HEK293 (cell line): ENCODE data around the gene NR1H2.

ENCODE experiments used
- BCL11A ChIP-seq: fragments of 450-650 bp; formaldehyde crosslinking; IDR thresholded peaks from 2 replicates; pipeline ENCODE4 v1.5.1; 2016; ENCODE audit warnings: low read depth, missing biosample characterization, missing genetic modification characterization
- KLF10 ChIP-seq: fragments of 450-650 bp; IDR thresholded peaks from 2 replicates; pipeline ENCODE4 v1.5.1; 2018; ENCODE audit warnings: missing biosample characterization, mild to moderate bottlenecking, missing genetic modification characterization
- OSR2 ChIP-seq: fragments of 450-650 bp; formaldehyde crosslinking; IDR thresholded peaks from 2 replicates; pipeline ENCODE4 v1.5.1; 2016; ENCODE audit warnings: missing biosample characterization, missing genetic modification characterization
- RBAK ChIP-seq: fragments of 450-650 bp; formaldehyde crosslinking; IDR thresholded peaks from 2 replicates; pipeline ENCODE4 v1.5.1; 2016; ENCODE audit warnings: missing biosample characterization, missing genetic modification characterization
- SCRT2 ChIP-seq: fragments of 450-650 bp; formaldehyde crosslinking; IDR thresholded peaks from 2 replicates; pipeline ENCODE4 v1.5.1; 2016; ENCODE audit warnings: missing biosample characterization, missing genetic modification characterization
- ZFP41 ChIP-seq: fragments of 450-650 bp; formaldehyde crosslinking; IDR thresholded peaks from 2 replicates; pipeline ENCODE4 v1.5.1; 2016; ENCODE audit warnings: missing biosample characterization, missing genetic modification characterization, borderline replicate concordance
- ZIC2 ChIP-seq: fragments of 450-650 bp; formaldehyde crosslinking; IDR thresholded peaks from 2 replicates; pipeline ENCODE4 v1.5.1; 2016; ENCODE audit warnings: missing biosample characterization, missing genetic modification characterization
- ZNF155 ChIP-seq: fragments of 450-650 bp; formaldehyde crosslinking; IDR thresholded peaks from 2 replicates; pipeline ENCODE4 v1.5.1; 2016; ENCODE audit warnings: missing biosample characterization, missing genetic modification characterization
- ZNF16 ChIP-seq: fragments of 450-650 bp; formaldehyde crosslinking; IDR thresholded peaks from 2 replicates; pipeline ENCODE4 v1.5.1; 2016; ENCODE audit warnings: low read depth, missing biosample characterization, missing genetic modification characterization
- ZNF175 ChIP-seq: fragments of 450-650 bp; formaldehyde crosslinking; IDR thresholded peaks from 2 replicates; pipeline ENCODE4 v1.5.1; 2016; ENCODE audit warnings: missing biosample characterization, missing genetic modification characterization
- ZNF391 ChIP-seq: fragments of 450-650 bp; formaldehyde crosslinking; IDR thresholded peaks from 2 replicates; pipeline ENCODE4 v1.5.1; 2016; ENCODE audit warnings: low read depth, missing biosample characterization, missing genetic modification characterization, borderline replicate concordance
- ZNF585B ChIP-seq: fragments of 450-650 bp; formaldehyde crosslinking; IDR thresholded peaks from 2 replicates; pipeline ENCODE4 v1.5.1; 2016; ENCODE audit warnings: missing biosample characterization, missing genetic modification characterization
- ZSCAN30 ChIP-seq: fragments of 450-650 bp; IDR thresholded peaks from 2 replicates; pipeline ENCODE4 v1.5.1; 2018; ENCODE audit warnings: missing biosample characterization, mild to moderate bottlenecking, missing genetic modification characterization, moderate library complexity
- TF ChIP-seq, protein P1 (sequence below): fragments of 450-650 bp; formaldehyde crosslinking; IDR thresholded peaks from 2 replicates; pipeline ENCODE4 v1.5.1; 2016; ENCODE audit warnings: missing biosample characterization, missing genetic modification characterization
- TF ChIP-seq, protein P2 (sequence below): fragments of 450-650 bp; formaldehyde crosslinking; IDR thresholded peaks from 2 replicates; pipeline ENCODE4 v1.5.1; 2017; ENCODE audit warnings: missing biosample characterization, mild to moderate bottlenecking, missing genetic modification characterization, moderate library complexity
- TF ChIP-seq, protein P3 (sequence below): fragments of 450-650 bp; formaldehyde crosslinking; IDR thresholded peaks from 2 replicates; pipeline ENCODE4 v1.5.1; 2016; ENCODE audit warnings: missing biosample characterization, missing genetic modification characterization
- TF ChIP-seq, protein P4 (sequence below): IDR thresholded peaks from 2 replicates; pipeline ENCODE4 v1.6.1; 2011; ENCODE audit warnings: mild to moderate bottlenecking, low read depth, low read length, borderline replicate concordance
- TF ChIP-seq, protein P5 (sequence below): fragments of 450-650 bp; formaldehyde crosslinking; IDR thresholded peaks from 2 replicates; pipeline ENCODE4 v1.5.1; 2016; ENCODE audit warnings: missing biosample characterization, missing genetic modification characterization
- TF ChIP-seq, protein P6 (sequence below): fragments of 450-650 bp; formaldehyde crosslinking; IDR thresholded peaks from 2 replicates; pipeline ENCODE4 v1.5.1; 2017; ENCODE audit warnings: missing biosample characterization, missing genetic modification characterization

Gene NR1H2

DNA sequence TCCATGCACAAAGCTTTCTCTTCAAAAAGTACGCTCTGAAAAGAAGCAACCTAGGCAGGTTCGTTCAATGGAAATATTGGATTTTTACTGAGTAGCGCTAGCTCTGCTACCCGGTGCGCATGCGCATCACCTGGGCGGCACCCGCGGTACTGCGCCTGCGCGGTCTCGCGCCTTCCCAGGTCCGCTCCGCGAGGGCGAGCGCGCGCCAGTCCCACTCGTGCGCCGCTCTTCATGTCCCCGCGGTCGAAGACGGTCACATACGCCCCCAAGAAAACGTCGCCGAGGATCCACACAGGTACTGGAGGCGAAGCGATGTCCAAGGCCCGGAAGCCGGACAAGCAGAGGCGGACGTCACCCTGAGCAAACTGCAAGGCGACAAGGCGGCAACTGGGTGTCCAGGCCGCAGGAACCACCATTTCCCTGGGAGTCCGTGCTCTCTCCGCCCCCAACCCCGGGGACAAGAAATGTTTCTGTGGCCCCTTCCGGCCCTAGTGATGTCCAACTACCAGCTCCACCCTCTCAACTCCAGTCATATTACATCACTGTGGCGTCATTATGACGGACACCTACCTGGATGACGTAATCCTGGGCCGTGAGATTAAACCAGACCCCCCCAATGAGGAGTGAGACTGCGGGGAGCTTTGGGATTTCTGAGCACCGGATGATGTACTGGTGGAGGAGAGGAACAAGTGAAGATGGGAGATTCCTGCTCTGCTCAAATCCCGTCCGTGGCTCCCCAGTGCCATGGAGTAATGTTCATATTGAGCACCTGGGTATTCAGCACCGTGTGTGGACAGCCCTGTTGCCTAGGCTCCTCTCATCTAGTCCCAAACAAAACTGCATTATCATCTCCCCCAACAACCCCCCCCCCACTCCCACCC is 42.3 kb upstream of the NR1H2 start (continued):
- TF ChIP-seq, protein P1, sequence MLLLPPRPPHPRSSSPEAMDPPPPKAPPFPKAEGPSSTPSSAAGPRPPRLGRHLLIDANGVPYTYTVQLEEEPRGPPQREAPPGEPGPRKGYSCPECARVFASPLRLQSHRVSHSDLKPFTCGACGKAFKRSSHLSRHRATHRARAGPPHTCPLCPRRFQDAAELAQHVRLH: peak; percentile 60; the same call in 1 of the 2 replicates
- TF ChIP-seq, protein P2, sequence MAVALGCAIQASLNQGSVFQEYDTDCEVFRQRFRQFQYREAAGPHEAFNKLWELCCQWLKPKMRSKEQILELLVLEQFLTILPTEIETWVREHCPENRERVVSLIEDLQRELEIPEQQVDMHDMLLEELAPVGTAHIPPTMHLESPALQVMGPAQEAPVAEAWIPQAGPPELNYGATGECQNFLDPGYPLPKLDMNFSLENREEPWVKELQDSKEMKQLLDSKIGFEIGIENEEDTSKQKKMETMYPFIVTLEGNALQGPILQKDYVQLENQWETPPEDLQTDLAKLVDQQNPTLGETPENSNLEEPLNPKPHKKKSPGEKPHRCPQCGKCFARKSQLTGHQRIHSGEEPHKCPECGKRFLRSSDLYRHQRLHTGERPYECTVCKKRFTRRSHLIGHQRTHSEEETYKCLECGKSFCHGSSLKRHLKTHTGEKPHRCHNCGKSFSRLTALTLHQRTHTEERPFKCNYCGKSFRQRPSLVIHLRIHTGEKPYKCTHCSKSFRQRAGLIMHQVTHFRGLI (tag by site-specific recombination): no peak
- TF ChIP-seq ZNF16 (tag by site-specific recombination) (peak; percentile 80), ZNF585B (tag by site-specific recombination) (no peak), SCRT2 (tag by site-specific recombination) (no peak), ZFP41 (no peak), KLF10 (tag by site-specific recombination) (no peak), ZNF155 (no peak), ZSCAN30 (tag by site-specific recombination) (peak; percentile 11; the same call in 1 of the 2 replicates), ZNF175 (tag by site-specific recombination) (no peak), ZIC2 (tag by site-specific recombination) (no peak), ZNF391 (no peak), BCL11A (no peak), RBAK (tag by site-specific recombination) (no peak), OSR2 (tag by site-specific recombination) (no peak)
- TF ChIP-seq, protein P3, sequence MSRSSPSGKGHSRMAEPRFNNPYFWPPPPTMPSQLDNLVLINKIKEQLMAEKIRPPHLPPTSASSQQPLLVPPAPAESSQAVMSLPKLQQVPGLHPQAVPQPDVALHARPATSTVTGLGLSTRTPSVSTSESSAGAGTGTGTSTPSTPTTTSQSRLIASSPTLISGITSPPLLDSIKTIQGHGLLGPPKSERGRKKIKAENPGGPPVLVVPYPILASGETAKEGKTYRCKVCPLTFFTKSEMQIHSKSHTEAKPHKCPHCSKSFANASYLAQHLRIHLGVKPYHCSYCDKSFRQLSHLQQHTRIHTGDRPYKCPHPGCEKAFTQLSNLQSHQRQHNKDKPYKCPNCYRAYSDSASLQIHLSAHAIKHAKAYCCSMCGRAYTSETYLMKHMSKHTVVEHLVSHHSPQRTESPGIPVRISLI (tag by site-specific recombination): no peak
- TF ChIP-seq, protein P4, sequence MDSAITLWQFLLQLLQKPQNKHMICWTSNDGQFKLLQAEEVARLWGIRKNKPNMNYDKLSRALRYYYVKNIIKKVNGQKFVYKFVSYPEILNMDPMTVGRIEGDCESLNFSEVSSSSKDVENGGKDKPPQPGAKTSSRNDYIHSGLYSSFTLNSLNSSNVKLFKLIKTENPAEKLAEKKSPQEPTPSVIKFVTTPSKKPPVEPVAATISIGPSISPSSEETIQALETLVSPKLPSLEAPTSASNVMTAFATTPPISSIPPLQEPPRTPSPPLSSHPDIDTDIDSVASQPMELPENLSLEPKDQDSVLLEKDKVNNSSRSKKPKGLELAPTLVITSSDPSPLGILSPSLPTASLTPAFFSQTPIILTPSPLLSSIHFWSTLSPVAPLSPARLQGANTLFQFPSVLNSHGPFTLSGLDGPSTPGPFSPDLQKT: no peak
- TF ChIP-seq, protein P5, sequence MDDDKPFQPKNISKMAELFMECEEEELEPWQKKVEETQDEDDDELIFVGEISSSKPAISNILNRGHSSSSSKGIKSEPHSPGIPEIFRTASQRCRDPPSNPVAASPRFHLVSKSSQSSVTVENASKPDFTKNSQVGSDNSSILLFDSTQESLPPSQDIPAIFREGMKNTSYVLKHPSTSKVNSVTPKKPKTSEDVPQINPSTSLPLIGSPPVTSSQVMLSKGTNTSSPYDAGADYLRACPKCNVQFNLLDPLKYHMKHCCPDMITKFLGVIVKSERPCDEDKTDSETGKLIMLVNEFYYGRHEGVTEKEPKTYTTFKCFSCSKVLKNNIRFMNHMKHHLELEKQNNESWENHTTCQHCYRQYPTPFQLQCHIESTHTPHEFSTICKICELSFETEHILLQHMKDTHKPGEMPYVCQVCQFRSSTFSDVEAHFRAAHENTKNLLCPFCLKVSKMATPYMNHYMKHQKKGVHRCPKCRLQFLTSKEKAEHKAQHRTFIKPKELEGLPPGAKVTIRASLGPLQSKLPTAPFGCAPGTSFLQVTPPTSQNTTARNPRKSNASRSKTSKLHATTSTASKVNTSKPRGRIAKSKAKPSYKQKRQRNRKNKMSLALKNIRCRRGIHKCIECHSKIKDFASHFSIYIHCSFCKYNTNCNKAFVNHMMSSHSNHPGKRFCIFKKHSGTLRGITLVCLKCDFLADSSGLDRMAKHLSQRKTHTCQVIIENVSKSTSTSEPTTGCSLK (tag by site-specific recombination): no peak
- TF ChIP-seq, protein P6, sequence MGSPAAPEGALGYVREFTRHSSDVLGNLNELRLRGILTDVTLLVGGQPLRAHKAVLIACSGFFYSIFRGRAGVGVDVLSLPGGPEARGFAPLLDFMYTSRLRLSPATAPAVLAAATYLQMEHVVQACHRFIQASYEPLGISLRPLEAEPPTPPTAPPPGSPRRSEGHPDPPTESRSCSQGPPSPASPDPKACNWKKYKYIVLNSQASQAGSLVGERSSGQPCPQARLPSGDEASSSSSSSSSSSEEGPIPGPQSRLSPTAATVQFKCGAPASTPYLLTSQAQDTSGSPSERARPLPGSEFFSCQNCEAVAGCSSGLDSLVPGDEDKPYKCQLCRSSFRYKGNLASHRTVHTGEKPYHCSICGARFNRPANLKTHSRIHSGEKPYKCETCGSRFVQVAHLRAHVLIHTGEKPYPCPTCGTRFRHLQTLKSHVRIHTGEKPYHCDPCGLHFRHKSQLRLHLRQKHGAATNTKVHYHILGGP: no peak
- TF ChIP-seq, all 188 proteins: peak for 39
